Liver (tissue), 9 donors: ENCODE measurements around the gene TRIP12. TPM values are rescaled to one million over a fixed set of nuclear protein-coding genes. Genes with fewer than 3 reads are reported as not detected.

Experiments
- DNase-seq: peaks from one replicate; pipeline ENCODE4 v3.0.0-alpha.2; 2017; ENCODE audit warnings: low spot score
- H3K27ac ChIP-seq, 2 donors: one replicate each; pipeline ENCODE4 v1.7.0; 2013; ENCODE audit warnings: inconsistent platforms in 2 of 2, low read length in 2 of 2, control low read depth in 1 of 2, low read depth in 1 of 2, mild to moderate bottlenecking in 1 of 2
- H3K27me3 ChIP-seq, 4 donors: one replicate each; pipeline versions ENCODE4 v1.6.1 to v1.7.0; 2013; ENCODE audit warnings: low read length in 3 of 4, inconsistent platforms in 1 of 4, mild to moderate bottlenecking in 1 of 4, moderate library complexity in 1 of 4; ENCODE audit not compliant: control insufficient read depth in 4 of 4, insufficient read depth in 4 of 4
- H3K36me3 ChIP-seq, 4 donors: one replicate each; pipeline versions ENCODE4 v1.6.1 to v1.7.0; 2013; ENCODE audit warnings: low read length in 3 of 4, mild to moderate bottlenecking in 3 of 4, low read depth in 1 of 4, moderate library complexity in 1 of 4; ENCODE audit not compliant: control insufficient read depth in 4 of 4, insufficient read depth in 3 of 4
- H3K4me1 ChIP-seq, 4 donors: one replicate each; pipeline versions ENCODE4 v1.6.1 to v1.7.0; 2013; ENCODE audit warnings: low read length in 3 of 4, mild to moderate bottlenecking in 3 of 4, moderate library complexity in 1 of 4; ENCODE audit not compliant: control insufficient read depth in 4 of 4, insufficient read depth in 4 of 4
- H3K4me3 ChIP-seq, 3 donors: one replicate each; pipeline versions ENCODE4 v1.6.1 to v1.7.0; 2013; ENCODE audit warnings: low read length in 3 of 3, control low read depth in 1 of 3, low read depth in 1 of 3, mild to moderate bottlenecking in 1 of 3
- H3K9ac ChIP-seq, 2 donors: one replicate each; pipeline ENCODE4 v1.7.0; 2013; ENCODE audit warnings: low read length in 2 of 2, mild to moderate bottlenecking in 2 of 2, moderate library complexity in 2 of 2, control low read depth in 1 of 2, low read depth in 1 of 2
- H3K9me3 ChIP-seq, 4 donors: one replicate each; pipeline versions ENCODE4 v1.6.1 to v1.7.0; 2013; ENCODE audit warnings: low read length in 3 of 4; ENCODE audit not compliant: control insufficient read depth in 4 of 4
- ATF3 ChIP-seq: IDR thresholded peaks from 2 replicates; pipeline ENCODE4 v1.6.1; 2016; ENCODE audit warnings: antibody characterized with exemption
- CTCF ChIP-seq: fragments of 150-350 bp; IDR thresholded peaks from 2 replicates; pipeline ENCODE4 v1.5.1; 2017; ENCODE audit warnings: improper control_type of control experiment, low read depth, low read length; ENCODE audit not compliant: missing input control
- EGR1 ChIP-seq, 2 donors: IDR thresholded peaks; 2 replicates each; pipeline ENCODE4 v1.6.1; 2016 to 2018; ENCODE audit warnings: antibody characterized with exemption in 2 of 2, low read depth in 2 of 2
- FOXA1 ChIP-seq: IDR thresholded peaks from 2 replicates; pipeline ENCODE4 v1.6.1; 2016; ENCODE audit warnings: antibody characterized with exemption
- FOXA2 ChIP-seq: IDR thresholded peaks from 2 replicates; pipeline ENCODE4 v1.6.1; 2016; ENCODE audit warnings: antibody characterized with exemption
- GABPA ChIP-seq, 2 donors: IDR thresholded peaks in 1 of 2; conservative IDR thresholded peaks in 1 of 2; 2 replicates each; pipeline ENCODE4 v1.6.1; 2016; ENCODE audit warnings: antibody characterized with exemption in 2 of 2, mild to moderate bottlenecking in 1 of 2, moderate library complexity in 1 of 2
- HNF4G ChIP-seq: IDR thresholded peaks from 2 replicates; pipeline ENCODE4 v1.6.1; 2016; ENCODE audit warnings: antibody characterized with exemption
- JUND ChIP-seq, 2 donors: IDR thresholded peaks; 2 replicates each; pipeline ENCODE4 v1.6.1; 2016; ENCODE audit warnings: antibody characterized with exemption in 2 of 2
- NR2F2 ChIP-seq: IDR thresholded peaks from 2 replicates; pipeline ENCODE4 v1.6.1; 2016; ENCODE audit warnings: antibody characterized with exemption
- RAD21 ChIP-seq, 2 donors: IDR thresholded peaks; 2 replicates each; pipeline ENCODE4 v1.6.1; 2016; ENCODE audit warnings: antibody characterized with exemption in 2 of 2, mild to moderate bottlenecking in 2 of 2
- RXRA ChIP-seq, 2 donors: IDR thresholded peaks; 2 replicates each; pipeline ENCODE4 v1.6.1; 2017 to 2018; ENCODE audit warnings: antibody characterized with exemption in 2 of 2, mild to moderate bottlenecking in 1 of 2
- SP1 ChIP-seq: IDR thresholded peaks from 2 replicates; pipeline ENCODE4 v1.6.1; 2018; ENCODE audit warnings: antibody characterized with exemption, mild to moderate bottlenecking
- TAF1 ChIP-seq: conservative IDR thresholded peaks from 2 replicates; pipeline ENCODE4 v1.6.1; 2016; ENCODE audit warnings: antibody characterized with exemption, mild to moderate bottlenecking
- YY1 ChIP-seq: IDR thresholded peaks from 2 replicates; pipeline ENCODE4 v1.6.1; 2016; ENCODE audit warnings: antibody characterized with exemption, mild to moderate bottlenecking
- ZBTB33 ChIP-seq: IDR thresholded peaks from 2 replicates; pipeline ENCODE4 v1.6.1; 2016; ENCODE audit warnings: antibody characterized with exemption
- WGBS: extraction: QIAGEN DNeasy Blood & Tissue Kit; methylation state at CpG from one replicate; pipeline ENCODE4 v1.1.7; 2013; 5-methylcytosine and 5-hydroxymethylcytosine counted together
- polyA plus RNA-seq, 2 donors: library from polyadenylated mRNA; stranded (reverse) in 1 of 2; unstranded in 1 of 2; fragments of 200-250 nt in 1 of 2; fragments of >200 nt in 1 of 2; fragmentation: Nextera tagmentation in 1 of 2; extraction: Ambion mirVana in 1 of 2; gene quantifications; one replicate each; pipeline versions ENCODE4 v1.2.1 to v1.2.3, GENCODE V29; 2013 to 2015
- total RNA-seq, 2 donors: library from RNA; depleted of rRNA; stranded (reverse); fragments of >200 nt; gene quantifications; one replicate each; pipeline ENCODE4 v1.2.3, GENCODE V29; 2014
- donor health status: healthy.
- donor health status: healthy.
- donor health status: healthy.
- donor health status: healthy.
- donor health status: healthy.

Gene TRIP12
- total and polyA plus RNA-seq, 4 donors = 13.9 to 128 (median 67.4) TPM

GRCh38 chr2:229920011-229920641 is 1.7 kb downstream of the TRIP12 start:
- Histone ChIP-seq H3K27me3 (no peaks in the 10 kb centered on the region), H3K4me3 (peak overlapping the region; percentile 85 to 96 (median 87)), H3K4me1 (peaks cover 0 to 26% (median 15%) of the 10 kb centered on the region in 4 donors), H3K36me3 (peaks cover 0 to 5% (median 3%) of the 10 kb centered on the region in 4 donors), H3K9me3 (no peaks in the 10 kb centered on the region), H3K27ac (peak overlapping the region; percentile 87 to 91), H3K9ac (peak overlapping the region; percentile 84 to 93)
- peak; percentile 51 for DNase-seq
- 2% methylated on average over 20 of the region's 20 CpGs for WGBS
- no peak for TF ChIP-seq YY1
- no peak for TF ChIP-seq ATF3
- no peak for TF ChIP-seq ZBTB33
- no peak for TF ChIP-seq GABPA (IDR thresholded peaks at IDR 0.05 in 1 of 2, conservative IDR thresholded peaks at IDR 0.05 in 1 of 2)
- TF ChIP-seq EGR1 (IDR thresholded peaks at IDR 0.05; ENCODE audit: low read depth in 2 of 2) = no peak
- TF ChIP-seq JUND (IDR thresholded peaks at IDR 0.05) = no peak
- no peak for TF ChIP-seq CTCF
- TF ChIP-seq RAD21 (IDR thresholded peaks at IDR 0.05) = no peak
- no peak for TF ChIP-seq FOXA1
- TF ChIP-seq HNF4G = no peak
- no peak for TF ChIP-seq SP1
- TF ChIP-seq TAF1 = no peak
- TF ChIP-seq RXRA (IDR thresholded peaks at IDR 0.05) = no peak
- TF ChIP-seq FOXA2 = no peak

GRCh38 chr2:229917793-229918192 is 4.0 kb downstream of the TRIP12 start:
- peaks cover 0 to 35% (median 9%) of the 10 kb centered on the region in 4 donors for H3K4me1 ChIP-seq
- no peak overlapping the region for H3K4me3 ChIP-seq
- no peak for DNase-seq
- H3K9ac ChIP-seq = no peak overlapping the region
- peaks cover 0 to 6% (median 3%) of the 10 kb centered on the region in 4 donors for H3K36me3 ChIP-seq
- 95% methylated on average over 5 of the region's 5 CpGs for WGBS
- H3K27ac ChIP-seq = no peak overlapping the region
- H3K9me3 ChIP-seq = no peaks in the 10 kb centered on the region
- H3K27me3 ChIP-seq = no peaks in the 10 kb centered on the region
- TF ChIP-seq NR2F2 (no peak), TAF1 (no peak), JUND (IDR thresholded peaks at IDR 0.05) (no peak), ATF3 (no peak), SP1 (no peak), EGR1 (IDR thresholded peaks at IDR 0.05; ENCODE audit: low read depth in 2 of 2) (no peak), RAD21 (IDR thresholded peaks at IDR 0.05) (no peak), FOXA1 (no peak), FOXA2 (no peak), RXRA (IDR thresholded peaks at IDR 0.05) (no peak)
